DMS153 treated with DMSO at 0.1 percent for 48 hours (cell line): ENCODE data around the gene ACTL7A.
"Not testable (repeated sequence)": the region's sequence is repeated elsewhere in the genome, so short reads cannot be mapped to it uniquely, and the experiment has no call there.

Experiments
- DNase-seq: peaks from one replicate; lab custom pipeline; 2025; ENCODE audit not compliant: unreplicated experiment; lab: John Stamatoyannopoulos, UW

Gene ACTL7A

DNA sequence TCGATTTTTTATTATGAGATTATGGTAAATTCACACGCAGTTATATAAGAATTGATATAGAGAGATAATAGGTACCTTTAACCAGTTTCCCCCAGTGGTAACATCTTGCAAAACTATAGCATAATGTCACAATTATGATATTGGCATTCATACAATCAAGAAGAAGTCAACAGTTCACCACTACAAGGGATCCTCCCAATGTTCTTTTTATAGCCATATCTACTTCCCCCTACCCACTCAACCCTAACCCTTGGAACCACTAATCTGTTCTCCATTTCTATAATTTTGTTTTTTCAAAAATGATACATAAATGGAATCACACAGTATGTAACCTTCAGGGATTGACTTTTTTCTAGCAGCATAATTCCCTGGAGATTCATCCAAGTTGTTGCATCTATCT, 16.1 kb upstream of the ACTL7A start:
- no peak for DNase-seq

DNA sequence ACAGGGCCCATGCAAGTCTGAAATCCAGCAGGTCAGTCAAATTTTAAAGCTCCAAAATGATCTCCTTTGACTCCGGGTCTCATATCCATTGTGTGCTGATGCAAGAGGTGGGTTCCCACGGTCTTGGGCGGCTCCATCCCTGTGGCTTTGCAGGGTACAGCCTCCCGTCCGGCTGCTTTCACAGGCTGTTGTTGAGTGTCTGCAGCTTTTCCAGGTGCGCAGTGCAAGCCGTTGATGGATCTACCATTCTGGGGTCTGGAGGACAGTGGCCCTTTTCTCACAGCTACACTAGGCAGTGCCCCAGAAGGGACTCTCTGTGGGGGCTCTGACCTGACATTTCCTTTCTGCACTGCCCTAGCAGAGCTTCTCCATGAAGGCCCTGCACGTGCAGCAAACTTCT, 13.8 kb upstream of the ACTL7A start:
- DNase-seq: not testable (repeated sequence)

DNA sequence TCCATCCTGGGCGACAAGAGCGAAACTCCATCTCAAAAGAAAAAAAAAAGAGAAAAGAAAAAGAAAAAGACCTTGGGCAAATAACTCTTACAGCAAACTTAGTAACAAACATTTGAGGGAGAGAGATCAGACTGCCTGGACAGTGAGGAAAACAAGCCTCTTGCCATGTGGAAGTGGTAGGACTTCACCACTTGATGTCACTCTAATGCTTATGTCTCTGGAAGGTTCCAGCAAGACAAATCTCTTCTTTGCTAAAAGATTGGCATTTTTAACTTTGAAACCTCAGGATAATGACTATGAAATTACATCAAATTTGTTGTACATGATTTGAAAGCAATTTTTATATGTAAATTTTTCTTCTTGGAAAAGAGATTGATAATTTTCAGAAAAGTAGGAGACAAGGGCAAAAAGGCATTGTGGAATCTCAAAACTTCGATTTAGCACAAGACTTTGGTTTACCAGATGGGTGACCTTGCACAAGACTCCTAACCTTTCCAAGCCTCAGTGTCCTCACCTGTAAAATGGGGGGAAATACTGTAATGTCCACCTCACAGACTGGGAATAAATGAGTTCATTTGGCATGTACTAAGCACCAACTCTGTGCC, 11.7 kb upstream of the ACTL7A start:
- DNase-seq: no peak

DNA sequence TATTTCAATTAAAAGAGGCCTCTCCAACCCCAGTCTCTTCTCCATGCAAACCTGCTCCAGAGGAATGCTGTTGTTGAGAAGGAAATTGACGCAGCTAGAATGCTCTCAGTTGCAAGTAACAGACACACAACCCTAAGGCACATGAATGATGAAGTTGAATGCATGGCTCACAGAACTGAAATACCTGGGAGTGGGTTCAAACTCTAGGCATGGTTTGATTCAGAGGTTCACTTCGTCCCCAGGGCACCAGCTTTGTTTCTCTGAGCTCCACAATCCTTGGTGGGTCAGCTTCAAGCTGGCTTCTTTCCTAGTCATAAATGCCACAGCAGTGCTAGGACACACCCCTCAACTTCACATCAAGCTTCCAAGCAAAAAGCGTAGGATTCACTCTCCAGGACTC, 10.9 kb upstream of the ACTL7A start:
- DNase-seq: no peak

DNA sequence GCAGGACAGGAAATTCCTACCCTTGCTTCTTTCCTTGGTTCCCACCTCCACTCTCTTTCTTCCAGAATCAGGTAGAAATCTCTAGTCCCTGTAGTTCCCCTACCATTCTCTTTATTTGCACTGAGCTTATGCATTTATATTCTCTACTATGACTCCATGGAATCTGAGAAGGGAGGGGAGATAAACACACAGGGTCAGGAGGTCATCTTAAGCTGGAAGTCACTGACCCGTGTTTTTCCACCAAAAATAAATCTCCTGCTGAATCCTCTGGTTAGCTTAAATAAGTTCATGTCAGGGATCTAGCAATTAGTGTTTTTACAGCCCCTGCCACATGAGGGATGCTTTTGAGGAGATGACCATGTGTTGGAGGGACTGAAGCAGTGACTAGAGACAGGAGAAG, 10.0 kb upstream of the ACTL7A start:
- DNase-seq: no peak

DNA sequence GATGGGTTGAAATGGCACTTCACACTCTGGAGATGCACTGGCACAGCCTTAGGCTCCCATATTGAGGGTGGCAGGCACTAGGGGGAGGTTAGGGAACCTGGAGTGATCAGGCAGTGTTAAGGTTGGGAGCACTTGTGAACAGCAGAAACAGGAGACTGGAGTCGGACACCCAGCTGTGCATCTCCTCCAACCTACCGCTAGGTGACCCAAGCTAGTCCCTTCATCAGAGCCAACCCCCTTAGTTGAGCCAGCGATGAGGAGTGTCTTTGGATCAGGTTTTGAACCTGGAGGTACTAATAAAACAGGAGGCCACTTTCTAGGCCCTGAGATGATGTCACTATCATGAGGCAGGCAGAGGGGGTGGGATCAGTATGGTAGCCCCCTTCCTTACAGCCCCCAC, 8.0 kb upstream of the ACTL7A start:
- DNase-seq: no peak

DNA sequence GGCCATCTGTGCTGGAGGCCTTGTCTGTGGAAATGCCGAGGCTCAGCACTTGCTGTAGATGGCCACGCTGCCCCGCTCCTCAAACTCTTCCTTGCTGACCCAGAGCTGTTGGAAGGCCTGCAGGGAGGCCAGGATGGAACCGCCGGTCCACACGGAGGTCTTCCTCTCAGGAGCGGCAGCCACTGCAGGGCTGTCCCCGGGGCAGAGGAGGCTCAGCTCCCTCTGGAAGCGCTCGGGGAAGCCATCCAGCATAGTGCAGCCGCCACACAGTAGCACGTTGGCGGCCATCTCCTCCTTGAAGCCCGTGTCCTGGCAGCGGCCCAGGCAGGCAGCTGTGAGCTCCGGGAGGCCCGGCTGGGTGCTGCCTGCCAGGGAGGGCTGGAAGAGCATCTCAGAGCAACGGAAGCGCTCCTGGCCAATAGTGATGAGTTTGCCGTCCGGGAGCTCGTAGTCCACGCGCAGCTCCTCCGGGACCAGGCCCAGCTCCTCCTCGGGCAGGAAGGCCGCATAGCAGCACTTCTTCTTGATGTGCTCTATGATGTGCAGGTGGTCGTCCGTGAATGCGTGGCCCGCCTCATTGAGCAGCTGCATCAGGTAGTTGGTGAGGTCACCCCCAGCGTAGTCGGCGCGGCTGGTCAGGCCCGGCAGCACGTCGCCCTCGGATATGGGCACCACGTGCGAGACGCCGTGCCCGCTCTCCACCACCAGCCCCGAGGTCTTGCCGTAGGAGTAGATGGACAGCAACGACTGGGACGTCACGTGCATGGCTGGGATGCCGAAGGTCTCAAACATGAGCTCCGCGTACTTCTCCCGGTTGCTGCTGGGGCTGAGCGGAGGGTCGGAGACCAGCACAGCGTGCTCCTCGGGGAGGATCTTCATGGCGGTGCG, 7.2 kb upstream of the ACTL7A start:
- DNase-seq: no peak

DNA sequence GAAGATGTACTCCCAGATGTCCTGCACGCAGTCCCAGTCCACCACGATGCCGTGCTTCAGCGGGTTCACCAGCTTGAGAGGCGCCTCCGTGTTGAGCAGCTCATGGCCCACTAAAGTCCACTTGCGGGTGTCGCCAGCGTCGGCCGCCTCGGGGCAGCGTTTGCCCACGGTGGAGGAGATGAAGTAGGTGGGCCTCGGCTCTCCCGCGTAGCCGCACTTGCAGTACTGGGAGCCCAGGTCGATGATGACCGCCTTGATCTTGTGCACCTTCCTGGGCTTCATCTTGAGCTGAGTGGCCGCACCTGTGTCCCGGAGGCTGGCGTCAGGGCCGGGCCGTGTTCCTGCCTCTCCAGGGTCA, 6.6 kb upstream of the ACTL7A start:
- DNase-seq: no peak

DNA sequence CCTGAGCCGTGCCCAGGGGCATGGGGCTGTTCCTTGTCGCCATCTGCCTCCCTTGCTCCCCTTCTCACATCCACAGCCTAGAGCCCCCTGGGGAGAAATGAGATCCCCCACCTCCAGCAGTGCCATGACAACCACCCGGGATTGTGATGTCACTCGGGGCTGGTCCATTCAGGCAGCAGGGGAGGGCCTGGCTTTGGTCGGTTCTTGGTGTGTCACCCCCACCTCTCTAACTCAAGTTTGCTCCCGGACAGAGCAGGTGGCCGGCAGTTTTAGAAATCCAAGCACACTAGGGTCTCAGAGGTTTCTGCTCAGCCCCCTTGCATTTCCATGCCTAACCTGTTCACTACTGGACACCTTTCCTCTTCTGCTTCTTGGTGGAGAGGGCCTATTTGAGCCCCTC, 6.2 kb upstream of the ACTL7A start, which contains the start of gene ACTL7B:
Gene ACTL7B, minus strand, starts transcription at position 99 of the 400 bp plus-strand sequence. Its CDS starts 56 bp downstream, at position 43.
- DNase-seq: no peak

DNA sequence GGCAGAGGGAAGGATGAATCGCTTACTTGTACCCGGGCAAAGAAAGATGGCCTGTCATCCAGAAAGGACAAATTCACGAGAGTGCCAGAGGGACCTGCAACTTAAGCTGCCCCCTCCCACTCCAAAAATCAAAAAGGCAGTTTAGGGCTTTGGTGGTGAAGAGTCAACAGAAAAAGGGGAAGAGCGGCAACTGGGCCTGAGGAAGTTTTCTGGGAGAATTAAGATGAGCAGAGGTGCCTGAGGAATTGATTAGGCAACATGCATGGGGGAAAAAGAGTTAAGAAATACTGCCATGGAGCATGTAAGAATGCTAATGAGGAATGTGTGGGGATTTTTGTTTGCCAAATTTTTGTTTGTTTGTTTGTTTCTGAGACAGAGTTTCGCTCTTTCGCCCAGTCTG, 4.5 kb upstream of the ACTL7A start:
- DNase-seq: no peak

DNA sequence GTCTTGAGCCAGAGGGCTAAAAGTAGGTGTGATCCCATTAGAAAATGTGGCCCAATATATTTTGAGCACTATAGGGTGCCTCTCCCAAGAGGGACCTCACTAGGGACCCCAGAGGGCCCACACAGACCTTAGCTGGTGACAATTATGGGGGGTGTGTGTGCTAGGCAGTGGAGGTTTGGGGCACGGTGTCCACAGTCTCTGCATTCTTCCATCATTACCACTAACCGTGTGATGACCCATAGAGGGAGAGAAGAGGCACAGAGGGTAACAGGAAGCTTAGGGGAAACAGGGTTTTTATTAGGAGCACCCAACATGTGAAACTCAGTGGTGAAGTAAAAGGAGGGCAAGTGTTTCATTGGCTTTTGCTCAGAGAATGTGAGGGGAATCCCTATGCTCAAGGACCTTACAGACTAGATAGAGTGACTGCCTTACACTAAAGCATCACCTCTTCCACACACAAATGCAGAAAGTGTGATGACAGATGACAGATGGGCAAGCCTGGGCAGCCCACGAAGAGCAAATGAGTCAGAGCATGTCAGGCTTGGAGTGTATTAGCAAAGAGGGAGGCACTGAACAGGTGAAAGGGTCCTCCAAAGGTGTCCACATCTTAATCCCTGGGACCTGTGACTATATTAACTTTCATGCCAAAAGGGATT, 2.5 kb upstream of the ACTL7A start:
- DNase-seq: no peak

DNA sequence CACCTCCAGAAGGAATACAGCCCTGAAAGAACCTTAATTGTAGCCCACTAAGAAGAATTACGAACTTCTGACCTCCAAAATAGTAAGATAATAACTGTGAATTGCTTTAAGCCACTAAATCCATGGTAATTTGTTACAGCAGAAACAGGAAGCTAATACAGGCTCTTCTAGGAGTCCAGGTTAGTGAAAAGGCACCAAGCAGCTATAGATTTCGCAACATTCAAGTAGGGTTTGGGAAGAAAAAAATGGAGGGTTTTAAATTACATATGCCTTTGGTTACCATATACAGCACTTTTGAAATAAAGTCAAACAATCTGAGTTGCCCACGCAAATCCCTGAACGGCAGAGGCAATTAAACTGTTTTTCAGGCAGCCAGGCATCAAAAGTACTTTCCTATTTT, 1.7 kb upstream of the ACTL7A start:
- no peak for DNase-seq

DNA sequence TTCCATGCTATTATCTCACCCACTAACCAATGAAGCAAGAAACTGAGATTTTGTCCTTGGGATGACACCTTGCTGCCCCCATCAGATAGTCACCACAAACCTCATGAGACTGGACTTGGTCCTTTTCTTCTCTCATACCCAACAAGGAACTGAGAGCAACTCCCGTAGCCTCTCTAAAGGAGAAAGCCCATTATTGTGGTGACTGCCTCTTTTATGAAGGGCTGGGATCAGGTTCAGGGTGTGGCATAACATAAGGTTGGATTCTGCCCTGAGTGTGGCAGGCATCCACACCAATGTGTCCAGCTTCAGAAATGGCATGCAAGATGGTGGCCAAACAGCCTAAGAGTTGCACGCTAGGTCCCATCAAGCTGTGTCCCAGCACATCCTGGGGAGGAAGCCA, 1.3 kb upstream of the ACTL7A start:
- no peak for DNase-seq

DNA sequence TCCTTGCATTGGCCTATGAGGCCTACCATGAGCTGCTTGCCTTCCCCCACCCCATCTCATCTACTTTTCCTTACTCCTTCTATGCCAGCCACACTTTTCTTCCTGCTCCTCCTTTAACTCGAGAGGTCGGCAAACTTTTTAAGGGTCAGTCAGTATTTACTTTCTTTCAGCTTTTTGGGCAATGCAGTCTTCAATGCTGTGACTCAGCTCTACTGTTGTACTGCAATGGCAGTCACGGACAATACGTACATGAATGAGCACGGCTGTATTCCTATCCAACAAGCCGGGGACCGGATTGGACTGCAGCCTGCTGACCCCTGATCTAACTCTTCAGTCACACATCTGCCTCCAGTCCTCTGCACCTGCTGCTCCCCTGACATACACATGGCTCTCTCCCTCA, 602 bp upstream of the ACTL7A start:
- DNase-seq: no peak

DNA sequence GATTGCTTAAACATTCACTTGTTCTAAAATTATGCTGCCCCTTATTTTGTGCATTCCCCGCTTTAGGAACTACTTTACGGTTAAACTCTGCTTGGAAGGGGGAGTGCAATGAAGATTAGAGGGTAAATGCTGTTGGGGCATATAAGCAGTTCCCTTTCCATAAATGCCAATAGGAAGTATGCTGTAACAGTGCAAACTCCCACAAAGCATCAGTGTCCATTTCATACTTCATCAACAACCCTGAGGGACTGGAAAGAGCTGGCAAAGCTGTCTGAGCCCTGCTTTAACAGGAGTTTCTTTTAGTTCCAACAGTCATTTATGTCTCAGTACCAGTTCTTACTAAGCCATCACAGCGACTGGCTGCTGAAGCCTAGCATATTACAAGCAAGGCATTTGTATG, 1.8 kb downstream of the ACTL7A start:
- DNase-seq: no peak

DNA sequence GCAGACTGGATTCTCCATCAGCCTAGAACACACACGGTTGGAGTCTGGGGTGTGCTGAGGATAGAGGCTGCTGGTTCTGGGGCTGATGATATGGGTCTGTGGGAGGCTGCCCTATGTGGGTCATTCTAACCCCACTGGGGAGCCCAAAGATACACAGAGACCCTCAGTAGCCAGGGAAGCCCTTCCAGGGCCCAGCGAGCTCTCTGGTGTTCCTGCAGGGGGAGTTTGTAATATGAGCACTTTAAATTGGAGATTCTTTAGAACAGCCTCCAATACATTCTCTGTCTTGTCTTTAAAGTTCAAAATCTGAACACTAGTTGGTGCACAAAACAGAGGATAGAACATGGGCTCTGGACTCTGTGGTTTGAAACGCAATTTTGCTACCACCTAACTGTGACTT, 2.4 kb downstream of the ACTL7A start:
- no peak for DNase-seq

DNA sequence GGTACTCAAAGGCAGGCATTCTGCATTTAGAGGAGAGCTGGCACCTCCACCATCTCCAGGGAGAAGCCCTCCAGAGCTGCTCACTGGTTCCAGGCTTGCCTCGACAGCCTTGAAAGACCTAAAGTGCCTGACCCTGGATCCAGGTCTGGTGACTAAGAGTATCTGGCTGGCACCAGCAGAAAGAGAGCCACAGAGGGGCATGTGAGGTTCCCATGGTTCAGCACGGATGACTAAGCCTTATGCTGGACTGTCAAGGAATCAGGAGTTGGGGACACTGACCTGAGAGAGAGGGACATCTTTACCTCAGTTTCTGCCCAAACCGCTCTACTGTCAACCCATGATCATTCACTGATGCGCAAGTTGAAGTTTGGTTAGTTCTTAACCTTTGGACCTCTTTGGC, 3.0 kb downstream of the ACTL7A start:
- no peak for DNase-seq

DNA sequence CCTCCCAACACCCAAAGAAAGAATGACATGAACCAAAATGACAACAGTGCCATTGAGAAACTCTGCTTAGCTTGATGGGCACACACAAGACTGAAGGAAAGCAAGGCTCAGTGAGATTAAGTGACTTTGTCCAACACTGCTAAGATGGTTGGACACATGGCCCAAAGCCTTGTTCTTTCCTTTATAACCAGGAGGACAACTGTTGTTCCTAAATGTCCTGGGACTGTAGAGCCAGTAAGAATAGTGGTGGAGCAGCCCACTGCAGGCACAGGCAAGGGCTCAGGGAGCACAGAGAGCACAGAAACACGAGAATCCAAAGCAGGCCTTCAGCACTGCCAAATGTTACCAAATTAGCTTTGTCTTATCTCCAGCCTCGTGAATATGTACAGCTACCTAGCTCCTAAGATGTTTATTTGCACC, 3.9 kb downstream of the ACTL7A start:
- no peak for DNase-seq

DNA sequence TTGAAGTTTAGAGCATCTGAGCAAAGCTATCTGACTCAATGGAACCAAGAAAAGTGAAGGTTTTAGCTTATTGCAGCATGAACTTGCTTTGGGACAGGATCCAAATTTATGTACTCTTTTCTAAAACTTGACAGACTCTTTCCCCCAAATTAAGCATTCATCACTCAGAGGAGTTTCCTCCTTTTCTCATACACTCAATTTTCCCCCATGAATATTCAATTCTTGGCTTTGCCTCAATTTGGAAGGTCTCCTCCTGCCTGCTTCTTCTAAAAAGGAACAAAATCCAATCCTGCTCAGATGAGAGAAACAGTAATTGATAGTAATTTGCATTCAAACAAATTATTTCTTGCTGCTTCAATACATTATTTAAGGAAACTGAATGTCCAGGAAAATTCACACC, 5.0 kb downstream of the ACTL7A start:
- DNase-seq: no peak

DNA sequence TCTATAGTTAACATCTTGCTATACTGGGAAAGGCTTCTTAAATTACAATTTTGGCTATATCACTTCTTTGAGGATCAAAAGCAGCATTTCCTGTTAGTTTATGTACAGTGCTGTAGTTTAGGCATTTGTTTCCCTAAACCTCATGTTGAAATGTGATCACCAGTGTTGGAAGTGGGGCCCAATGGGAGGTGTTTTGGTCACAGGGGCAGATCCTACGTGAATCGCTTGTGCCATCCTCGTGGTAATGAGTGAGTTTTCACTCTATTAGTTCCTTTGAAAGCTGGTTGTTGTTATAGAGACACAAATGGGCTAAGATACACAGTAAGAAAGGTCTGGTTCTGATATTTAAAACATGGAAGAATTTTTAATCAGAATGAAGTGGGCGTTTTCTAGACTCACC, 5.8 kb downstream of the ACTL7A start:
- DNase-seq: no peak

DNA sequence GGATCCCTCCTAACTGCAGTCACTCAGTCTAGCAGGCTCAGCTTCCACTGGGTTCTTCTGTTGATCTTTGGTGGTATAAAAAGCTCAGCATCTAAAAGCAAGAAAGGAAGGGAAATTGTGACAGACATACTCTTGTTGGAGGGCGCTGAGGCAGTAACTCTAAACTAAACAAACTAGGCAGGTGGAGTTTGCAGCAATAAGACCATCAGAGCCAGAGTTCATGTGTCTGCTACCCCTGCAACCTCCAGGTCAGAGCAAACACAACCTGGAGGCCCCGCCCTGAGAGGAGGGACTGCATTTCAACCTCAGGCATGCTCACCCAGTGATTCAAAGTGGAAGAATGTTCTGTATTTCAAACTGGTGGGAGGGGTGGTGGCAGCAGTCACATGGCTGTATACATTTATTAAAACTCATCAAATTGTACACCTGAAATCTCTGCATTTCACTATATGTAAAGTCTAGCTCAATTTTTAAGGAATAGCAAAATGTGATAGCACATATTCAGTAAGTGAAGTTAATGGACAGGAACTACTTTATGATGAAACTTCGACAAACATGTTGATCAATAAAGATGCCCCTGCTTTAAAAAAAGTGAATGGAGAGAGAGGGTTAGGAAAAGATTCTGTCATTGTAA, 7.1 kb downstream of the ACTL7A start:
- no peak for DNase-seq
